GM18951 (cell line): ENCODE data around the gene LIN28A.

ENCODE experiments used
- POLR2A ChIP-seq: IDR thresholded peaks from 4 replicates; pipeline ENCODE4 v1.6.1; 2011; ENCODE audit warnings: mild to moderate bottlenecking; ENCODE audit not compliant: insufficient read length, insufficient read depth; ENCODE audit errors: extremely low read depth
- in situ Hi-C: fragments of 300-500 bp; cut with MboI; formaldehyde crosslinking; loops from one replicate; pipeline ENCODE4 v1.12.0; 2022; ENCODE audit warnings: low sequenced_read_pairs, mixed read lengths, inconsistent platforms; ENCODE audit not compliant: unreplicated experiment

Gene LIN28A

GRCh38 chr1:26432793-26433192, 22.2 kb downstream of the LIN28A start:
- in situ Hi-C loops = no loop called here
- TF ChIP-seq POLR2A = no peak

- no peak for TF ChIP-seq POLR2A
- in situ Hi-C loops = no loop called here
Observed at GRCh38 chr1:26434161-26434752, 23.6 kb downstream of the LIN28A start.

- in situ Hi-C loops = no loop called here
Observed at GRCh38 chr1:26438041-26438440, 27.4 kb downstream of the LIN28A start.

GRCh38 chr1:26440259-26440658, 29.6 kb downstream of the LIN28A start:
- in situ Hi-C loops = no loop called here
- no peak for TF ChIP-seq POLR2A

More at GRCh38 chr1:26438041-26438440, 27.4 kb downstream of the LIN28A start:
- TF ChIP-seq POLR2A = no peak

- no peak for TF ChIP-seq POLR2A
- in situ Hi-C loops = no loop called here
Observed at GRCh38 chr1:26449868-26450267, 39.3 kb downstream of the LIN28A start.

GRCh38 chr1:26450908-26451307, 40.3 kb downstream of the LIN28A start:
- TF ChIP-seq POLR2A = no peak
- in situ Hi-C loops = no loop called here

- TF ChIP-seq POLR2A = no peak
- in situ Hi-C loops = no loop called here
Observed at GRCh38 chr1:26452459-26453183, 42.0 kb downstream of the LIN28A start.

GRCh38 chr1:26459148-26459547, 48.5 kb downstream of the LIN28A start:
- in situ Hi-C loops = no loop called here

GRCh38 chr1:26459573-26460031, 49.0 kb downstream of the LIN28A start:
- in situ Hi-C loops = no loop called here
- TF ChIP-seq POLR2A = no peak

More at GRCh38 chr1:26459148-26459547, 48.5 kb downstream of the LIN28A start:
- TF ChIP-seq POLR2A = no peak

- in situ Hi-C loops = no loop called here
- TF ChIP-seq POLR2A = no peak
Observed at GRCh38 chr1:26468911-26469310, 58.3 kb downstream of the LIN28A start.

GRCh38 chr1:26469558-26469957, 58.9 kb downstream of the LIN28A start:
- TF ChIP-seq POLR2A = no peak
- in situ Hi-C loops = no loop called here

- in situ Hi-C loops = no loop called here
- no peak for TF ChIP-seq POLR2A
Observed at GRCh38 chr1:26470878-26471497, 60.4 kb downstream of the LIN28A start.

- in situ Hi-C loops = no loop called here
- TF ChIP-seq POLR2A = peak; percentile 32
Observed at GRCh38 chr1:26471498-26472319, 61.1 kb downstream of the LIN28A start.
